SK-N-SH treated with all-trans-retinoic acid at 6 μM for 48 hours (cell line): ENCODE measurements around the gene DR1.

Source experiments
- ATAC-seq: fragments of 200-7000 bp; cut with Tn5 transposase; 3 replicates; pipeline ENCODE4 v1.9.1; 2020; ENCODE audit warnings: mild to moderate bottlenecking, moderate library complexity
- BACH2 ChIP-seq: fragments of 250-450 bp; sonication (Bioruptor Pico); IDR thresholded peaks from 2 replicates; pipeline ENCODE4 v1.9.0; 2021; ENCODE audit warnings: mild to moderate bottlenecking, borderline replicate concordance
- CSDC2 ChIP-seq: fragments of 250-450 bp; sonication (Bioruptor Pico); IDR thresholded peaks from 2 replicates; pipeline ENCODE4 v1.5.0; 2020; ENCODE audit warnings: mild to moderate bottlenecking, moderate library complexity
- CSRNP3 ChIP-seq: fragments of 250-450 bp; sonication (Bioruptor Pico); IDR thresholded peaks from 2 replicates; pipeline ENCODE4 v1.5.1; 2021; ENCODE audit warnings: mild to moderate bottlenecking, moderate library complexity
- ESRRG ChIP-seq: fragments of 250-450 bp; sonication (Bioruptor Pico); IDR thresholded peaks from 2 replicates; pipeline ENCODE4 v1.6.1; 2021; ENCODE audit warnings: mild to moderate bottlenecking
- GLIS3 ChIP-seq: fragments of 250-450 bp; sonication (Bioruptor Pico); IDR thresholded peaks from 2 replicates; pipeline ENCODE4 v1.5.0; 2020; ENCODE audit warnings: mild to moderate bottlenecking, moderate library complexity
- ISL1 ChIP-seq: fragments of 250-450 bp; sonication (Bioruptor Pico); IDR thresholded peaks from 2 replicates; pipeline ENCODE4 v2.1.2; 2022; ENCODE audit warnings: mild to moderate bottlenecking, moderate library complexity
- OSR1 ChIP-seq: fragments of 250-450 bp; sonication (Bioruptor Pico); IDR thresholded peaks from 2 replicates; pipeline ENCODE4 v1.8.0; 2022; ENCODE audit warnings: moderate library complexity, mild to moderate bottlenecking, inconsistent platforms
- PATZ1 ChIP-seq: fragments of 250-450 bp; sonication (Bioruptor Pico); IDR thresholded peaks from 2 replicates; pipeline ENCODE4 v1.8.0; 2020; ENCODE audit warnings: mild to moderate bottlenecking, moderate library complexity, borderline replicate concordance
- POU6F1 ChIP-seq: fragments of 250-450 bp; sonication (Bioruptor Pico); IDR thresholded peaks from 2 replicates; pipeline ENCODE4 v1.8.0; 2021; ENCODE audit warnings: low read depth, mild to moderate bottlenecking, moderate library complexity, borderline replicate concordance
- PPARA ChIP-seq: fragments of 250-450 bp; sonication (Bioruptor Pico); IDR thresholded peaks from 2 replicates; pipeline ENCODE4 v1.5.0; 2020; ENCODE audit warnings: mild to moderate bottlenecking, borderline replicate concordance
- RARB ChIP-seq: fragments of 250-450 bp; sonication (Bioruptor Pico); IDR thresholded peaks from 2 replicates; pipeline ENCODE4 v1.8.0; 2021; ENCODE audit warnings: mild to moderate bottlenecking, moderate library complexity
- SNAI2 ChIP-seq: fragments of 250-450 bp; sonication (Bioruptor Pico); IDR thresholded peaks from 2 replicates; pipeline ENCODE4 v1.5.0; 2020; ENCODE audit warnings: mild to moderate bottlenecking, moderate library complexity
- TCF4 ChIP-seq: fragments of 250-450 bp; sonication (Bioruptor Pico); IDR thresholded peaks from 2 replicates; pipeline ENCODE4 v1.8.0; 2021; ENCODE audit warnings: mild to moderate bottlenecking, moderate library complexity, borderline replicate concordance
- TOX ChIP-seq: fragments of 250-450 bp; sonication (Bioruptor Pico); IDR thresholded peaks from 2 replicates; pipeline ENCODE4 v1.8.0; 2021; ENCODE audit warnings: mild to moderate bottlenecking, moderate library complexity, borderline replicate concordance
- TSHZ2 ChIP-seq: fragments of 250-450 bp; sonication (Bioruptor Pico); IDR thresholded peaks from 2 replicates; pipeline ENCODE4 v1.5.0; 2020; ENCODE audit warnings: mild to moderate bottlenecking, moderate library complexity
- ZC3H10 ChIP-seq: fragments of 250-450 bp; sonication (Bioruptor Pico); IDR thresholded peaks from 2 replicates; pipeline ENCODE4 v1.5.1; 2021; ENCODE audit warnings: mild to moderate bottlenecking, moderate library complexity
- ZFP3 ChIP-seq: fragments of 250-450 bp; sonication (Bioruptor Pico); IDR thresholded peaks from 2 replicates; pipeline ENCODE4 v1.5.0; 2020; ENCODE audit warnings: mild to moderate bottlenecking, moderate library complexity
- ZFP30 ChIP-seq: fragments of 450-650 bp; formaldehyde crosslinking; IDR thresholded peaks from 2 replicates; pipeline ENCODE4 v1.5.0; 2022; ENCODE audit warnings: mild to moderate bottlenecking, moderate library complexity
- ZNF565 ChIP-seq: fragments of 450-650 bp; formaldehyde crosslinking; conservative IDR thresholded peaks from 2 replicates; pipeline ENCODE4 v1.5.0; 2020; ENCODE audit warnings: low read depth, mild to moderate bottlenecking, moderate library complexity
- ZNF70 ChIP-seq: fragments of 450-650 bp; formaldehyde crosslinking; IDR thresholded peaks from 2 replicates; pipeline ENCODE4 v1.5.0; 2020; ENCODE audit warnings: mild to moderate bottlenecking, moderate library complexity
- ZNF8 ChIP-seq: fragments of 450-650 bp; formaldehyde crosslinking; IDR thresholded peaks from 2 replicates; pipeline ENCODE4 v1.5.0; 2020; ENCODE audit warnings: mild to moderate bottlenecking, moderate library complexity
- TF ChIP-seq, protein P1 (sequence below): fragments of 250-450 bp; sonication (Bioruptor Pico); IDR thresholded peaks from 2 replicates; pipeline ENCODE4 v1.5.1; 2020; ENCODE audit warnings: low read depth, mild to moderate bottlenecking, moderate library complexity

Gene DR1

GRCh38 chr1:93347334-93347899 is 1.7 kb downstream of the DR1 start:
- TF ChIP-seq PPARA (CRISPR knock-in tag) (no peak), CSRNP3 (no peak), PATZ1 (CRISPR knock-in tag) (no peak), ZNF565 (no peak), GLIS3 (no peak), ZC3H10 (CRISPR knock-in tag) (no peak), SNAI2 (CRISPR knock-in tag) (no peak), ZFP3 (CRISPR knock-in tag) (no peak), ISL1 (CRISPR knock-in tag) (no peak), OSR1 (CRISPR knock-in tag) (no peak), CSDC2 (CRISPR knock-in tag) (no peak), POU6F1 (no peak), ZNF8 (CRISPR knock-in tag) (no peak)
- TF ChIP-seq, protein P1, sequence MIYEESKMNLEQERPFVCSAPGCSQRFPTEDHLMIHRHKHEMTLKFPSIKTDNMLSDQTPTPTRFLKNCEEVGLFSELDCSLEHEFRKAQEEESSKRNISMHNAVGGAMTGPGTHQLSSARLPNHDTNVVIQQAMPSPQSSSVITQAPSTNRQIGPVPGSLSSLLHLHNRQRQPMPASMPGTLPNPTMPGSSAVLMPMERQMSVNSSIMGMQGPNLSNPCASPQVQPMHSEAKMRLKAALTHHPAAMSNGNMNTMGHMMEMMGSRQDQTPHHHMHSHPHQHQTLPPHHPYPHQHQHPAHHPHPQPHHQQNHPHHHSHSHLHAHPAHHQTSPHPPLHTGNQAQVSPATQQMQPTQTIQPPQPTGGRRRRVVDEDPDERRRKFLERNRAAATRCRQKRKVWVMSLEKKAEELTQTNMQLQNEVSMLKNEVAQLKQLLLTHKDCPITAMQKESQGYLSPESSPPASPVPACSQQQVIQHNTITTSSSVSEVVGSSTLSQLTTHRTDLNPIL (CRISPR knock-in tag) = no peak
- no peak for ATAC-seq

DNA sequence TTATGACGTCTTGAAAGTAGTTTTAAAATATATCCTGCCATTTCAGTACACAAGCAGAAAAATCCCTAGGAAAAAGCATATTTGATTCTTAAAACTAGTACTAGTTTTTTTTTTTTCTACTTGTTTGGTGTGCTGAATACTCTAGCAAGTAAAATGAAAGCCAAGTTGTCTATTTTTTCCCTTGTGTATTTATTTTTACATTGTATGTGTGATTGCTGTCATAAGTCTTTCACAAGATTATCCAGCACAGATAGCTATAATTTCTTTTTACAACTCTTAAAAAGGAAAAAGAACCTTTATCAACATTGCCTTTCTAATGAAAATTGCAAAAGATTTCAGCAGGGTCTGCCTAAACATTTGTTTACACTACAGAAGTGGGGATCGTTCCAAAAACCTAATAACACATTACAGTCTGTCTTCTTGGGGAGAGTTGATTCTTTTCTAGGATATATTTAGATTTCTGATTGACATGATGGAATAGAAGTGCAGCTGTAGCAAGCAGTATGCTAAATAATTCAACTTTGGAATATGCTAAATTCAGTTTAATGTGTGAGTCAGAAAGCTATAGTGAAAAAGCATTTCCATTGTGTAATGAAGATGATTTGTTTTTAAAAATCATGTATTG is 2.5 kb downstream of the DR1 start:
- ATAC-seq = no peak

DNA sequence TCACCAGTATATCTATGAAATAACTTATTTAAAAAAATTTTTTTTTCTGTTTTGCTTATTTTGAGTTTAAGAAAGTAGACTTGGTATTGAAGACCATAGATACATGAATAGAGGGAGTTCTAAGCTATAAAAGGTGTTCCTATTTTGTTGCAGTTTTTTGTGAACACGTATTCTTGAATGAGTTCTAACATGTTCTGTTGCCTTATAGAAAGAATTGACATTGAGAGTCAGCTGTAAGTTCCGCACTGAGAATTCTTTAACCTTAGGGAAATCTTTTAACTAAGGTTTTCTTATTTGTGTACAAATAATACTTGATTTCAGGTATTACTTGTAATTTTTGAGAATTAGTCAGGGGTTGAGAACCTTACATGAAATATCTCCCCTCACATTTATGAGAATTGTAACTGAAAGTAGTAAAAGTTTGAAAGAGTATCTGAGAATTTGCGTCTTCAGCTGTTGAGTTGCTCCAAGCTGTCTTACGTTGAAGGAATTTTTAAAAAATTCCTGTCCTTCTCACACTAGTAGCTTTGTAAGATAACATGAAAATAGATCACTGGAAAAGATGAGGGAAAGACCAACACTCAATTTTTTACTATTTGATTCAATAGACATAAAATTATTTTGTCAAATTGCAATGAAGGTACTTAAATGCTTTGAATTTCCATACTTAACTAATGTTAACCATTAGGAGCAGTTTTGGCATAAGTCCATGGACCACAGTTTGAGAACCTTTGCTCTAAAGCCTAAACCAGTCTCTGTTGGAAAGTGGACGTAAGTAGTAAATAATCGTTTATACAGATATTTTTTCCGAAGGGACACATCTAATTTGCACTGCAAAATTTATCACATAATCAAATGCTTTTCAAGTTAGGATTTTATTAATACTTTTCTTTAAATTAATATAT is 3.8 kb downstream of the DR1 start:
- no peak for TF ChIP-seq TSHZ2 (CRISPR knock-in tag)
- no peak for TF ChIP-seq ZFP30 (CRISPR knock-in tag)
- no peak for TF ChIP-seq TCF4 (CRISPR knock-in tag)
- no peak for TF ChIP-seq OSR1 (CRISPR knock-in tag)
- TF ChIP-seq SNAI2 (CRISPR knock-in tag) = no peak
- TF ChIP-seq ZNF565 = no peak
- no peak for TF ChIP-seq POU6F1
- no peak for TF ChIP-seq BACH2 (CRISPR knock-in tag)
- TF ChIP-seq CSRNP3 = no peak
- no peak for TF ChIP-seq CSDC2 (CRISPR knock-in tag)
- TF ChIP-seq ZC3H10 (CRISPR knock-in tag) = no peak
- TF ChIP-seq RARB (CRISPR knock-in tag) = no peak
- TF ChIP-seq ISL1 (CRISPR knock-in tag) = no peak
- no peak for TF ChIP-seq ZNF70 (CRISPR knock-in tag)
- TF ChIP-seq PPARA (CRISPR knock-in tag) = no peak
- no peak for TF ChIP-seq TOX (CRISPR knock-in tag)
- TF ChIP-seq ESRRG (CRISPR knock-in tag) = no peak
- TF ChIP-seq ZNF8 (CRISPR knock-in tag) = no peak
- no peak for TF ChIP-seq ZFP3 (CRISPR knock-in tag)
- no peak for ATAC-seq

More for the DNA sequence above, 2.5 kb downstream of the DR1 start:
- TF ChIP-seq TCF4 (CRISPR knock-in tag) (no peak), ZFP30 (CRISPR knock-in tag) (no peak), ZFP3 (CRISPR knock-in tag) (no peak)
